Choroid plexus epithelial cell (primary cell): Measurements from ENCODE around the gene MRPL17.

Experiments
- DNase-seq: peaks from one replicate; pipeline ENCODE4 v3.0.0-alpha.2; 2010; ENCODE audit warnings: low read depth
- H3K4me3 ChIP-seq: 2 replicates; pipeline ENCODE4 v1.5.1; 2011; ENCODE audit warnings: low read depth, mild to moderate bottlenecking, control low read depth, low read length, moderate library complexity
- CTCF ChIP-seq: conservative IDR thresholded peaks from 2 replicates; pipeline ENCODE4 v1.5.1; 2011; ENCODE audit warnings: low read depth, mild to moderate bottlenecking, control low read depth, inconsistent platforms, low read length, moderate library complexity

MRPL17 gene

GRCh38 chr11:6681949-6682348, 1.2 kb downstream of the MRPL17 start:
- TF ChIP-seq CTCF: no peak
- peak overlapping the region; percentile 99 for H3K4me3 ChIP-seq
- peak; percentile 40 for DNase-seq

- peak overlapping the region; percentile 99 for H3K4me3 ChIP-seq
- no peak for TF ChIP-seq CTCF
- no peak for DNase-seq
These were observed 1.6 kb downstream of the MRPL17 start for GRCh38 chr11:6681505-6681904.

- no peak for TF ChIP-seq CTCF
These were observed 6.1 kb downstream of the MRPL17 start for GRCh38 chr11:6677018-6677417.

GRCh38 chr11:6674862-6675261, 8.3 kb downstream of the MRPL17 start:
- no peak for TF ChIP-seq CTCF
- no peak overlapping the region for H3K4me3 ChIP-seq
- no peak for DNase-seq

More at GRCh38 chr11:6677018-6677417, 6.1 kb downstream of the MRPL17 start:
- no peak overlapping the region for H3K4me3 ChIP-seq
- DNase-seq: no peak

GRCh38 chr11:6674219-6674597, 8.9 kb downstream of the MRPL17 start:
- no peak for DNase-seq
- no peak for TF ChIP-seq CTCF
- no peak overlapping the region for H3K4me3 ChIP-seq

GRCh38 chr11:6673523-6674218, 9.5 kb downstream of the MRPL17 start:
- DNase-seq: no peak
- H3K4me3 ChIP-seq: no peak overlapping the region
- TF ChIP-seq CTCF: no peak

GRCh38 chr11:6671991-6672390, 11.1 kb downstream of the MRPL17 start:
- DNase-seq: no peak
- no peak overlapping the region for H3K4me3 ChIP-seq
- no peak for TF ChIP-seq CTCF
